ENCODE measurements around the gene ARPC1B.
"Not testable (repeated sequence)": the region's sequence is repeated elsewhere in the genome, so short reads cannot be mapped to it uniquely, and the experiment has no call there.

Gene ARPC1B

DNA sequence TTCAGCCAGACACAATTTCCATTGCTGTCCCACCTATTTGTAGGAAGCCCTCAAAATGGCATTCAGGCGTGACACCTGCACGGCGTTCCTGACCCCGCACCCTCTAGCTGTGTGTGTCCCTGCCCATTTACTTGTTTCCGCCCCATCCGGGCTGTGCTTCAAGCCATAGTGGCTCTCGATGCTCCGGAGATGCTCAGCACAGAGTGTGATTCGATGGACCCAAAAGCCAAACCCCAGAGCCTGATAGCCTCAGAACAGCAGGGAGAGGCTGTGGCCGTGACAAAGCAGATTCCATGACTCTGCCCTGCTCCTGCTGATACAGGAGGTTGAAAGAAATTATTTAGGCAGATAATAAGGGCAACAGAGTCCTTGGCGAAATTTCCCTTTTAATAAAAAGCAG, 47.7 kb downstream of the ARPC1B start:
- DNase-seq = no peak
- H3K27ac Mint-ChIP-seq = no peak overlapping the region
- H3K9me3 Mint-ChIP-seq = no peaks in the 10 kb centered on the region
- peaks cover 49 to 52% of the 10 kb centered on the region in 2 donors for H3K36me3 Mint-ChIP-seq
- ATAC-seq (replicated peaks) = no peak
- no peak overlapping the region for H3K4me3 Mint-ChIP-seq
- no peaks in the 10 kb centered on the region for H3K4me1 Mint-ChIP-seq
- H3K27me3 Mint-ChIP-seq = no peaks in the 10 kb centered on the region

DNA sequence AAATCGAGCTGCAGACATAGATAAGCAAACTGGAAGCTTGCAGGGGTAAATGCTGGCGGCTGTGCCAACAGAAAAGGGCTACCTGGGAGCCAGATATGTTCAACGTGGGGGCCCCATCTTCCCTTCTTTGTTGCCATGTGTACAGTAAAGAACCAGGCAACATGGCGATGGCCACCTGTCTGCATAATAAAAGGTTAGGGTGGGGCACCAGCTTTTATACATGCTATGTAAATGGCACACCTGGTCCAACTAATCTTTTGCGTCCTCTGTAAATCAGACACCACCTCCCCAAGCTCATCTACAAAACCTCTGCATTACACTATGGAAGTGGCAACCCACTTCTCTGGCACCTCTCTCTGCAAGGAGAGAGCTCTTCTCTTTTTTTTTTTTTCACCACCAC, 48.1 kb downstream of the ARPC1B start:
- Mint-ChIP-seq H3K9me3 (no peaks in the 10 kb centered on the region), H3K27me3 (no peaks in the 10 kb centered on the region), H3K36me3 (peaks cover 45 to 48% of the 10 kb centered on the region in 2 donors), H3K4me3 (no peak overlapping the region), H3K27ac (no peak overlapping the region), H3K4me1 (no peaks in the 10 kb centered on the region)
- DNase-seq (no peak), ATAC-seq (replicated peaks) (no peak)

- no peaks in the 10 kb centered on the region for H3K27me3 Mint-ChIP-seq
- no peak for ATAC-seq (replicated peaks)
- H3K9me3 Mint-ChIP-seq = no peaks in the 10 kb centered on the region
- no peak for DNase-seq
- H3K4me1 Mint-ChIP-seq = no peaks in the 10 kb centered on the region
- H3K36me3 Mint-ChIP-seq = peaks cover 44 to 47% of the 10 kb centered on the region in 2 donors
- no peak overlapping the region for H3K4me3 Mint-ChIP-seq
- H3K27ac Mint-ChIP-seq = no peak overlapping the region
These were observed 50.6 kb downstream of the ARPC1B start for GRCh38 chr7:99424932-99425730.

DNA sequence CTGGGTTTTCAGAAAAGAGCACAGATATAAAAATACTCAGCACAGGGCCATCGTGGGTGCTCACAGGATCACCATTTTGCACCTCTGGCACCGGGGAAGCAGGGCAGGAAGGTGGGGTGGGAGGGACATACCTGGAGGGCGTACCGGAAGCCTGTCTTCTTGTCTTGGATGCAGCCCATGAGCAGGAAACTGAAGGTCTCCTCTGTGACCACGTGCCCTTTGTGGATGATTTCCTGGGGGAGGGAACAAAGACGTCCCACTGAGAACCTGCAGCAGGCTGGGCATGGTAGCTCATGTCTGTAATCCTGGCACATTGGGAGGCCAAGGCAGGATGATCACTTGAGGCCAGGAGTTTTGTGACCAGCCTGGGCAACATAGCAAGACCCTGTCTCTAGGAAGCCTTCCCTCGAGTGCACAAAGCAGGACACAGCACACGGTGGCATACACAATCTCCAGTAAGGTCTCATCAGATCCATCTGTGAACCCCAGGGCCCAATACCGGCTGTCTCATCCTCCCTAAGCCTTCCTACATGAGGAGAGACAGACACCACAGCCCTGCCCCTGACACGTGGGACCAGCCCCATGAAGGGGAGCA, 54.5 kb downstream of the ARPC1B start:
- Mint-ChIP-seq H3K36me3 (peaks cover 39 to 52% of the 10 kb centered on the region in 2 donors), H3K27me3 (no peaks in the 10 kb centered on the region), H3K4me3 (no peak overlapping the region), H3K27ac (no peak overlapping the region), H3K4me1 (peaks cover 0 to 6% of the 10 kb centered on the region in 2 donors), H3K9me3 (no peaks in the 10 kb centered on the region)
- ATAC-seq (replicated peaks) (no peak), DNase-seq (no peak)

- H3K4me1 Mint-ChIP-seq = peaks cover 0 to 6% of the 10 kb centered on the region in 2 donors
- no peaks in the 10 kb centered on the region for H3K9me3 Mint-ChIP-seq
- H3K27me3 Mint-ChIP-seq = no peaks in the 10 kb centered on the region
- H3K36me3 Mint-ChIP-seq = peaks cover 35 to 50% of the 10 kb centered on the region in 2 donors
- no peak overlapping the region for H3K27ac Mint-ChIP-seq
- no peak overlapping the region for H3K4me3 Mint-ChIP-seq
- DNase-seq (no peak), ATAC-seq (replicated peaks) (no peak)
These were observed 55.2 kb downstream of the ARPC1B start for GRCh38 chr7:99429756-99430155.

GRCh38 chr7:99431756-99432540, 57.4 kb downstream of the ARPC1B start:
- H3K4me1 Mint-ChIP-seq = peaks cover 0 to 13% of the 10 kb centered on the region in 2 donors

DNA sequence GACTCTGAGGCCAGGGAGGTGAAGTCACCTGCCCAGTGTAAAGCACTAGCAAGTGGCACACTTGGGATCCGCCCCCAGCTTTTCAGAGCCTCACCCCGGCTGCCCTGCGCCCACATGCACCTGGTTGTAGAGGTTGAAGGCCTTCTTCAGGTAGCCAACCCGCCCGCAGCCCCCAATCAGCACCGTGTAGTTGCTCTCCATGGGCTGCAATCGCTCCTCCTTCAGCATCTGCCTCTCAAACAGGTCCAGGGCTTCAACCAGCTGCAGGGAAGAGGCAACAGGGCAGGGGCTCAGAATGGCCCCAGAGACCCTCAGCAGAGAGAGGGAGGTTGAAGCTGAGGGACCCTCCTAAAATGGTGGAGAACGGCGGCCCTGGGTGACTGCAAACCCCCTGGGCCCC, 58.6 kb downstream of the ARPC1B start:
- ATAC-seq (replicated peaks) (no peak), DNase-seq (no peak)
- peaks cover 27 to 42% of the 10 kb centered on the region in 2 donors for H3K36me3 Mint-ChIP-seq
- H3K27ac Mint-ChIP-seq = no peak overlapping the region
- no peaks in the 10 kb centered on the region for H3K27me3 Mint-ChIP-seq
- peaks cover 7 to 22% of the 10 kb centered on the region in 2 donors for H3K4me1 Mint-ChIP-seq
- no peaks in the 10 kb centered on the region for H3K9me3 Mint-ChIP-seq
- H3K4me3 Mint-ChIP-seq = no peak overlapping the region

More at GRCh38 chr7:99431756-99432540, 57.4 kb downstream of the ARPC1B start:
- not testable (repeated sequence) for H3K27me3 Mint-ChIP-seq; ATAC-seq (replicated peaks); H3K4me3 Mint-ChIP-seq; H3K9me3 Mint-ChIP-seq; H3K27ac Mint-ChIP-seq; DNase-seq
- H3K36me3 Mint-ChIP-seq = peaks cover 31 to 45% of the 10 kb centered on the region in 2 donors

- Mint-ChIP-seq H3K36me3 (peaks cover 26 to 34% of the 10 kb centered on the region in 2 donors), H3K27ac (peak overlapping the region; percentile 97), H3K4me3 (peak overlapping the region; percentile 87 to 95), H3K9me3 (no peaks in the 10 kb centered on the region), H3K27me3 (no peaks in the 10 kb centered on the region), H3K4me1 (peaks cover 26 to 55% of the 10 kb centered on the region in 2 donors)
- DNase-seq (no peak), ATAC-seq (replicated peaks) (peak; percentile 37 to 42)
These were observed 63.5 kb downstream of the ARPC1B start for GRCh38 chr7:99437946-99438572.

DNA sequence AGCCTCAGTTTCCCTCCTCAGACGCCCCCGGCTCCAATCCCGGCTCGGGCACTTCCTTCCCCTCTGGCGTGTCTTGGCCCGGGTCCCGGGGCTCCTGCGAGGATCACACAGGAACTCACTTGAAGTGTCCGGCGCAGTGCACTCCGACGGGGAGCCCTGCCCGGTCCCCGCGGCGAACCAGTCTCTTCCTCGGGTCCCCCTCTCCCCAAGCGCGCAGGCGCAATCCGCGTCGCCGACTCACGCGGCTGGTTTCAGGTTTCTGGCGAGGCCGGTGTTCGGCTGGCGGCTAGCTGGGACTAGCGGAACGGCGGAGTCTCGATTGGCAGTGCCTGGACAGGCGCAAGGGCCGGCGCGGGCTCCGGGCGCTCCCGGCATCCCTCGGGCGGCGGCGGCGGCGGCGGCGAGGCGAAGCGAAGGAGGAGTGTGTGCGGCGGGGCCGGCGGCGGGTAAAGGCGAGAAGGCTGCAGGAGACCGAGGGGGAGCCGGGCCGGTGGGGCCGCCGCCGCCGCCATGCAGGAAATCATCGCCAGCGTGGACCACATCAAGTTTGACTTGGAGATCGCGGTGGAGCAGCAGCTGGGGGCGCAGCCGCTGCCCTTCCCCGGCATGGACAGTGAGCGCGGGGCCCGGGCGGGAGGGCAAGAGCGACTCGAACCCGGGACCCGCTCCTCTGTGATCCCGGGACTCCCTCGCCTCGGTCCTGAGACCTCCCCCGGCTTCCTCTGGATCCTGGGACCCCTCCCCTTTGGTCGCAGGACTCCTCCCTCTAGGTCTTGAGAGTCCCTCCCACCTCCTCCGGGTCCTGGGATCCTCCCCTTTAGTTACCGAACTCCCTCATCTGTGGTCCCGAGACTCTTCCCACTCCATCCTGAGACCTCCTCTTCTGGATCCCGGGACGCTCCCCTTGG, 64.3 kb downstream of the ARPC1B start, which contains the start of the genes CPSF4 and PTCD1:
CPSF4 (plus strand) TSS at position 371 of the 908 bp plus-strand sequence; CDS start at position 511, 140 bp downstream.
PTCD1 (minus strand) TSS at position 226 of the 908 bp plus-strand sequence. CDS start 3,556 bp downstream, outside the sequence.
- ATAC-seq (replicated peaks) = peak; percentile 96 to 97
- peaks cover 30 to 53% of the 10 kb centered on the region in 2 donors for H3K4me1 Mint-ChIP-seq

GRCh38 chr7:99440195-99440594, 65.7 kb downstream of the ARPC1B start:
- Mint-ChIP-seq H3K9me3 (no peaks in the 10 kb centered on the region), H3K27me3 (no peaks in the 10 kb centered on the region), H3K27ac (peak overlapping the region; percentile 31), H3K4me1 (peaks cover 33 to 59% of the 10 kb centered on the region in 2 donors), H3K4me3 (peak overlapping the region; percentile 87 to 95), H3K36me3 (peaks cover 23 to 36% of the 10 kb centered on the region in 2 donors)
- no peak for DNase-seq
- no peak for ATAC-seq (replicated peaks)

More for the DNA sequence above, 64.3 kb downstream of the ARPC1B start, which contains the start of the genes CPSF4 and PTCD1:
- Mint-ChIP-seq H3K27ac (peak within 1 kb of the TSS; percentile 97), H3K9me3 (no peaks in the 10 kb centered on the region), H3K4me3 (peak within 1 kb of the TSS; percentile 87 to 95), H3K36me3 (peaks cover 22 to 31% of the 10 kb centered on the region in 2 donors), H3K27me3 (no peaks in the 10 kb centered on the region)
- DNase-seq = peak; percentile 94
